Measurements from ENCODE around the gene IVL. TPM values are rescaled to one million over a fixed set of nuclear protein-coding genes. Genes with fewer than 3 reads are reported as not detected.

Gene IVL
- total RNA-seq, 2 experiments from 2014 or later = not detected

GRCh38 chr1:152879559-152880198 is 28.7 kb upstream of the IVL start:
- Mint-ChIP-seq H3K4me1 (ENCODE audit: low read depth) (no peaks in the 10 kb centered on the region), H3K27me3 (peaks cover 4% of the 10 kb centered on the region), H3K27ac (no peak overlapping the region), H3K9me3 (no peaks in the 10 kb centered on the region), H3K36me3 (ENCODE audit: low read depth) (no peaks in the 10 kb centered on the region), H3K4me3 (no peak overlapping the region)
- DNase-seq (no peak), ATAC-seq (ENCODE audit: poor library complexity) (no peak)
- ChIA-PET POLR2A (no interaction called here), CTCF (no interaction called here)
- Histone ChIP-seq H3K4me1 (ENCODE audit: insufficient read depth, low read length) (no peaks in the 10 kb centered on the region), H3K36me3 (ENCODE audit: insufficient read depth, low read length) (no peaks in the 10 kb centered on the region), H3K27ac (ENCODE audit: low read depth in 1 of 2, low read length in 2 of 2) (no peak overlapping the region), H3K27me3 (ENCODE audit: control insufficient read depth in 1 of 2, insufficient read depth in 2 of 2, low read length in 2 of 2) (no peaks in the 10 kb centered on the region), H3K4me3 (ENCODE audit: low read length) (no peak overlapping the region), H3K9me3 (ENCODE audit: control insufficient read depth in 1 of 2, insufficient read depth in 1 of 2, low read length in 2 of 2) (no peaks in the 10 kb centered on the region)
- TF ChIP-seq CTCF (IDR thresholded peaks at IDR 0.05) = no peak
- intact Hi-C loops (cut with DNase I, micrococcal nuclease) = no loop called here

GRCh38 chr1:152880316-152880715 is 28.0 kb upstream of the IVL start:
- Histone ChIP-seq H3K4me1 (ENCODE audit: insufficient read depth, low read length) (no peaks in the 10 kb centered on the region), H3K36me3 (ENCODE audit: insufficient read depth, low read length) (no peaks in the 10 kb centered on the region), H3K4me3 (ENCODE audit: low read length) (no peak overlapping the region), H3K27me3 (ENCODE audit: control insufficient read depth in 1 of 2, insufficient read depth in 2 of 2, low read length in 2 of 2) (no peaks in the 10 kb centered on the region), H3K9me3 (ENCODE audit: control insufficient read depth in 1 of 2, insufficient read depth in 1 of 2, low read length in 2 of 2) (no peaks in the 10 kb centered on the region), H3K27ac (ENCODE audit: low read depth in 1 of 2, low read length in 2 of 2) (no peak overlapping the region)
- H3K4me1 Mint-ChIP-seq (ENCODE audit: low read depth) = no peaks in the 10 kb centered on the region
- intact Hi-C loops (cut with DNase I, micrococcal nuclease) = no loop called here
- H3K4me3 Mint-ChIP-seq = no peak overlapping the region
- H3K27ac Mint-ChIP-seq = no peak overlapping the region
- TF ChIP-seq CTCF (IDR thresholded peaks at IDR 0.05) = no peak
- POLR2A ChIA-PET = no interaction called here
- no peaks in the 10 kb centered on the region for H3K9me3 Mint-ChIP-seq
- ATAC-seq (ENCODE audit: poor library complexity) = no peak
- CTCF ChIA-PET = no interaction called here
- no peak for DNase-seq
- H3K36me3 Mint-ChIP-seq (ENCODE audit: low read depth) = no peaks in the 10 kb centered on the region
- peaks cover 4% of the 10 kb centered on the region for H3K27me3 Mint-ChIP-seq

- POLR2A ChIA-PET = no interaction called here
- CTCF ChIA-PET = no interaction called here
- Mint-ChIP-seq H3K4me3 (no peak overlapping the region), H3K36me3 (ENCODE audit: low read depth) (no peaks in the 10 kb centered on the region), H3K4me1 (ENCODE audit: low read depth) (no peaks in the 10 kb centered on the region), H3K27ac (no peak overlapping the region), H3K9me3 (no peaks in the 10 kb centered on the region), H3K27me3 (peaks cover 2% of the 10 kb centered on the region)
- H3K4me1 ChIP-seq (ENCODE audit: insufficient read depth, low read length) = no peaks in the 10 kb centered on the region
- intact Hi-C loops (cut with DNase I, micrococcal nuclease) = no loop called here
- H3K9me3 ChIP-seq (ENCODE audit: control insufficient read depth in 1 of 2, insufficient read depth in 1 of 2, low read length in 2 of 2) = no peaks in the 10 kb centered on the region
- H3K4me3 ChIP-seq (ENCODE audit: low read length) = no peak overlapping the region
- no peaks in the 10 kb centered on the region for H3K36me3 ChIP-seq (ENCODE audit: insufficient read depth, low read length)
- DNase-seq (no peak), ATAC-seq (ENCODE audit: poor library complexity) (no peak)
- TF ChIP-seq CTCF (IDR thresholded peaks at IDR 0.05) = no peak
- H3K27ac ChIP-seq (ENCODE audit: low read depth in 1 of 2, low read length in 2 of 2) = no peak overlapping the region
- no peaks in the 10 kb centered on the region for H3K27me3 ChIP-seq (ENCODE audit: control insufficient read depth in 1 of 2, insufficient read depth in 2 of 2, low read length in 2 of 2)
Observed at GRCh38 chr1:152880907-152881306, 27.4 kb upstream of the IVL start.
